GM12878 (cell line): ENCODE results near the gene CHST8.

ENCODE experiments used
- ATF2 ChIP-seq: IDR thresholded peaks from 2 replicates; pipeline ENCODE4 v1.6.1; 2012; ENCODE audit warnings: low read length, inconsistent platforms
- BHLHE40 ChIP-seq, 2 experiments: fragments of 450-650 bp in 1 of 2; IDR thresholded peaks; 2 replicates each; pipeline ENCODE4 v1.6.1; 2011 to 2017; ENCODE audit warnings: low read depth in 2 of 2, borderline replicate concordance in 1 of 2, improper control_type of control experiment in 1 of 2, low read length in 1 of 2, mild to moderate bottlenecking in 1 of 2
- CBX3 ChIP-seq: fragments of 200-600 bp; sonication (generic); IDR thresholded peaks from 2 replicates; pipeline ENCODE4 v1.6.1; 2016; ENCODE audit warnings: low read depth, borderline replicate concordance
- CTCF ChIP-seq, 3 experiments: IDR thresholded peaks in 2 of 3; conservative IDR thresholded peaks in 1 of 3; 2 replicates each; pipeline ENCODE4 v1.5.1; 2011; ENCODE audit warnings: low read depth in 3 of 3, low read length in 3 of 3, mild to moderate bottlenecking in 3 of 3, control low read depth in 2 of 3, moderate library complexity in 2 of 3, inconsistent platforms in 1 of 3, mixed read lengths in 1 of 3; ENCODE audit not compliant: control insufficient read depth in 2 of 3, insufficient read depth in 1 of 3; ENCODE audit errors: extremely low read depth in 1 of 3
- JUND ChIP-seq: IDR thresholded peaks from 2 replicates; pipeline ENCODE4 v1.6.1; 2012; ENCODE audit warnings: low read depth, mild to moderate bottlenecking, low read length, improper control_type of control experiment, moderate library complexity
- MTA3 ChIP-seq: IDR thresholded peaks from 2 replicates; pipeline ENCODE4 v1.6.1; 2012; ENCODE audit warnings: low read length, inconsistent platforms, borderline replicate concordance

GRCh38 chr19:33752018-33752800, 130.5 kb downstream of the CHST8 start:
- TF ChIP-seq ATF2 (no peak), JUND (no peak), BHLHE40 (IDR thresholded peaks at IDR 0.05; ENCODE audit: borderline replicate concordance in 1 of 2, low read depth in 2 of 2, low read length in 1 of 2) (no peak), CTCF (IDR thresholded peaks at IDR 0.05 in 2 of 3, conservative IDR thresholded peaks at IDR 0.05 in 1 of 3; ENCODE audit: control insufficient read depth in 2 of 3, extremely low read depth in 1 of 3, insufficient read depth in 1 of 3, low read depth in 3 of 3, low read length in 3 of 3) (no peak), CBX3 (no peak), MTA3 (no peak)
